Esophagus squamous epithelium (tissue), 5 donors: Measurements from ENCODE around the gene SLC7A8. TPM values are rescaled to one million over a fixed set of nuclear protein-coding genes. Genes with fewer than 3 reads are reported as not detected.
A peak's percentile ranks its signal among the peaks of the same experiment; 100 is the strongest.

Source experiments
- DNase-seq: peaks from one replicate; lab custom pipeline; 2025; lab: John Stamatoyannopoulos, UW
- H3K27ac ChIP-seq, 4 donors: fragments of 200-600 bp; sonication (generic); one replicate each; pipeline ENCODE4 v1.5.1; 2016 to 2019; ENCODE audit warnings: mild to moderate bottlenecking in 1 of 4
- H3K27me3 ChIP-seq, 4 donors: fragments of 200-600 bp; sonication (generic); 1 replicate in 3 of 4; 2 replicates in 1 of 4; pipeline versions ENCODE4 v1.5.1 to v1.6.0; 2017 to 2021; ENCODE audit warnings: antibody characterized with exemption in 1 of 4
- H3K36me3 ChIP-seq, 3 donors: fragments of 200-600 bp; sonication (generic); one replicate each; pipeline ENCODE4 v1.5.1; 2016 to 2019
- H3K4me1 ChIP-seq, 3 donors: fragments of 200-600 bp; sonication (generic); one replicate each; pipeline ENCODE4 v1.5.1; 2017 to 2019
- H3K4me3 ChIP-seq, 4 donors: fragments of 200-600 bp; sonication (generic); 1 replicate in 3 of 4; 2 replicates in 1 of 4; pipeline ENCODE4 v1.5.1; 2016 to 2019; ENCODE audit warnings: mild to moderate bottlenecking in 2 of 4, moderate library complexity in 1 of 4
- H3K9me3 ChIP-seq, 3 donors: fragments of 200-600 bp; sonication (generic); one replicate each; pipeline ENCODE4 v1.5.1; 2016 to 2019
- CTCF ChIP-seq, 6 experiments: fragments of 450-650 bp in 4 of 6; fragments of 200-600 bp in 2 of 6; sonication (generic) in 2 of 6; IDR thresholded peaks; one replicate each; pipeline ENCODE4 v1.5.1; 2016 to 2019; ENCODE audit warnings: antibody characterized with exemption in 6 of 6, mild to moderate bottlenecking in 4 of 6, moderate library complexity in 4 of 6
- POLR2A ChIP-seq, 4 donors: fragments of 450-650 bp; IDR thresholded peaks; one replicate each; pipeline ENCODE4 v1.6.1; 2017; ENCODE audit warnings: antibody characterized with exemption in 4 of 4, mild to moderate bottlenecking in 4 of 4, moderate library complexity in 3 of 4
- WGBS, 2 donors: methylation state at CpG; one replicate each; pipeline ENCODE4 v1.1.5; 2018; 5-methylcytosine and 5-hydroxymethylcytosine counted together
- intact Hi-C: fragments of 100-400 bp; cut with DNase I; formaldehyde crosslinking; loops from one replicate; pipeline ENCODE4 v1.15.0; 2022
- small RNA-seq, 4 donors: library from RNA; depleted of rRNA; stranded (forward); fragments of <200 nt; gene quantifications; one replicate each; pipeline ENCODE3, GENCODE V24; 2016
- total RNA-seq, 4 donors: library from RNA; depleted of rRNA; stranded (reverse); fragments of >200 nt; gene quantifications; one replicate each; pipeline ENCODE4 v1.1.0, GENCODE V29; 2016
- donor health status: DM: yes; HTN: yes; CAD: no.

Gene SLC7A8
- total RNA-seq, 4 donors from 2014 or later: 22.2 to 58.0 (median 39.8) TPM

- H3K27ac ChIP-seq: peak overlapping the region; percentile 17 to 81 (median 78)
- no peak for DNase-seq
- TF ChIP-seq CTCF (IDR thresholded peaks at IDR 0.05): no peak
- no peak for TF ChIP-seq POLR2A (IDR thresholded peaks at IDR 0.05)
- 72 to 81% methylated on average over 5 of the region's 5 CpGs for WGBS, 2 donors
- H3K27me3 ChIP-seq: no peaks in the 10 kb centered on the region
- no peak overlapping the region for H3K4me3 ChIP-seq
- H3K9me3 ChIP-seq: no peaks in the 10 kb centered on the region
- peaks cover 4 to 43% (median 17%) of the 10 kb centered on the region in 3 donors for H3K4me1 ChIP-seq
- H3K36me3 ChIP-seq: peaks cover 20 to 100% (median 61%) of the 10 kb centered on the region in 3 donors
- intact Hi-C loops: no loop called here
Observed at GRCh38 chr14:23077962-23078361, 105.5 kb downstream of the SLC7A8 start.

GRCh38 chr14:23076785-23077408, 106.6 kb downstream of the SLC7A8 start:
- no peak for DNase-seq
- H3K4me1 ChIP-seq: peaks cover 11 to 54% (median 25%) of the 10 kb centered on the region in 3 donors
- WGBS, 2 donors: 60 to 62% methylated on average over 5 of the region's 5 CpGs
- intact Hi-C loops: no loop called here
- no peaks in the 10 kb centered on the region for H3K27me3 ChIP-seq
- H3K4me3 ChIP-seq: no peak overlapping the region
- H3K9me3 ChIP-seq: no peaks in the 10 kb centered on the region
- no peak for TF ChIP-seq POLR2A (IDR thresholded peaks at IDR 0.05)
- peak; percentile 33 to 59 (median 46) for TF ChIP-seq CTCF (IDR thresholded peaks at IDR 0.05)
- H3K27ac ChIP-seq: peak overlapping the region in 2 of 4 donors; percentile 77 to 81
- H3K36me3 ChIP-seq: peaks cover 21 to 99% (median 55%) of the 10 kb centered on the region in 3 donors

Small RNA genes lying within 50 kb of the gene (small RNA-seq; reads per million reads assigned to genes)
- 0 reads per million in 4 donors for gene AL049829.1
- gene RNU6-1138P: 0 reads per million in 4 donors

Other genes starting within 250 kb of the SLC7A8 start
- 10 to 100 TPM; 27.6 to 44.3 (median 33.6) TPM for gene HAUS4, start 226.6 kb downstream of the SLC7A8 start, total RNA-seq
- gene AJUBA, start 201.1 kb downstream of the SLC7A8 start, total RNA-seq: 10 to 100 TPM; 31.3 to 44.3 (median 34.5) TPM
- gene C14orf93, start 173.5 kb downstream of the SLC7A8 start, total RNA-seq: 10 to 100 TPM in 2 of 4 donors, 1 to 10 TPM in 2; 3.4 to 12.7 (median 8.8) TPM
- 100 to 1,000 TPM; 140 to 185 (median 153) TPM for gene PSMB5, start 148.8 kb downstream of the SLC7A8 start, total RNA-seq
- not detected for gene PSMB11, start 141.4 kb downstream of the SLC7A8 start, total RNA-seq
- gene CDH24, start 126.1 kb downstream of the SLC7A8 start, total RNA-seq: 1 to 10 TPM; 3.4 to 6.7 (median 4.8) TPM
- gene ACIN1, start 88.5 kb downstream of the SLC7A8 start, total RNA-seq: 100 to 1,000 TPM in 1 of 4 donors, 10 to 100 TPM in 3; 51.4 to 107 (median 83.0) TPM
- gene C14orf119, start 88.2 kb downstream of the SLC7A8 start, total RNA-seq: 10 to 100 TPM; 17.5 to 42.0 (median 31.0) TPM
- gene CIROP, start 78.7 kb downstream of the SLC7A8 start, total RNA-seq: under 1 TPM in 1 of 4 donors, not detected in 3; 0.38 TPM
- not detected for gene CEBPE, start 64.4 kb downstream of the SLC7A8 start, total RNA-seq
- not detected for gene RNF212B, start 54.3 kb upstream of the SLC7A8 start, total RNA-seq
- gene HOMEZ, start 102.5 kb upstream of the SLC7A8 start, total RNA-seq: 10 to 100 TPM in 1 of 4 donors, 1 to 10 TPM in 3; 7.9 to 10.6 (median 9.5) TPM
- 1 to 10 TPM; 1.7 to 7.1 (median 3.4) TPM for gene PPP1R3E, start 119.2 kb upstream of the SLC7A8 start, total RNA-seq
- 10 to 100 TPM; 36.7 to 57.8 (median 47.4) TPM for gene BCL2L2, start 123.2 kb upstream of the SLC7A8 start, total RNA-seq
- gene PABPN1, start 137.8 kb upstream of the SLC7A8 start, total RNA-seq: 10 to 100 TPM; 28.2 to 63.8 (median 51.3) TPM
- 1 to 10 TPM in 3 of 4 donors, under 1 TPM in 1; 0.88 to 9.2 (median 3.3) TPM for gene SLC22A17, start 169.2 kb upstream of the SLC7A8 start, total RNA-seq
- 10 to 100 TPM; 17.8 to 34.4 (median 20.9) TPM for gene EFS, start 181.5 kb upstream of the SLC7A8 start, total RNA-seq
- gene IL25, start 189.1 kb upstream of the SLC7A8 start, total RNA-seq: not detected
- gene CMTM5, start 193.4 kb upstream of the SLC7A8 start, total RNA-seq: not detected
- not detected for gene MYH6, start 224.6 kb upstream of the SLC7A8 start, total RNA-seq